K562 (cell line): ENCODE data around the gene TRIM27. TPM values are rescaled to one million over a fixed set of nuclear protein-coding genes. Genes with fewer than 3 reads are reported as not detected.

Experiments
- AFF4 ChIP-seq: sonication (generic); formaldehyde crosslinking; IDR thresholded peaks from 2 replicates; pipeline ENCODE4 v1.8.0; 2023; ENCODE audit warnings: mild to moderate bottlenecking, missing genetic modification reagents
- ARID1B ChIP-seq: fragments of 450-650 bp; IDR thresholded peaks from 2 replicates; pipeline ENCODE4 v1.6.1; 2016; ENCODE audit warnings: antibody characterized with exemption, mild to moderate bottlenecking, inconsistent platforms
- ATF3 ChIP-seq, 2 experiments: fragments of 450-650 bp in 1 of 2; sonication (generic) in 1 of 2; formaldehyde crosslinking in 1 of 2; IDR thresholded peaks in 1 of 2; conservative IDR thresholded peaks in 1 of 2; 2 replicates each; pipeline versions ENCODE4 v1.6.1 to v1.8.1; 2016 to 2023; ENCODE audit warnings: mild to moderate bottlenecking in 2 of 2, moderate library complexity in 2 of 2, inconsistent platforms in 1 of 2, missing genetic modification reagents in 1 of 2
- PTTG1 ChIP-seq: fragments of 450-650 bp; IDR thresholded peaks from 2 replicates; pipeline ENCODE4 v1.6.1; 2016; ENCODE audit warnings: low read depth, mild to moderate bottlenecking, missing genetic modification characterization, missing compliant biosample characterization
- STAG1 ChIP-seq: sonication (generic); formaldehyde crosslinking; IDR thresholded peaks from 2 replicates; pipeline ENCODE4 v1.5.0; 2020; ENCODE audit warnings: missing genetic modification reagents, borderline replicate concordance
- TCF7 ChIP-seq: sonication (generic); IDR thresholded peaks from 2 replicates; pipeline ENCODE4 v1.6.1; 2016; ENCODE audit warnings: antibody characterized with exemption, borderline replicate concordance
- TGIF2 ChIP-seq: sonication (generic); formaldehyde crosslinking; IDR thresholded peaks from 2 replicates; pipeline ENCODE4 v1.8.1; 2022; ENCODE audit warnings: mild to moderate bottlenecking, missing genetic modification reagents, moderate library complexity
- THRB ChIP-seq: fragments of 450-650 bp; formaldehyde crosslinking; conservative IDR thresholded peaks from 2 replicates; pipeline ENCODE4 v1.4.0; 2022; ENCODE audit warnings: mild to moderate bottlenecking, missing genetic modification characterization
- USF1 ChIP-seq: sonication (generic); formaldehyde crosslinking; IDR thresholded peaks from 2 replicates; pipeline ENCODE4 v1.9.0; 2022; ENCODE audit warnings: mild to moderate bottlenecking, missing genetic modification reagents
- ZFP1 ChIP-seq: fragments of 450-650 bp; formaldehyde crosslinking; IDR thresholded peaks from 2 replicates; pipeline ENCODE4 v1.4.0; 2020; ENCODE audit warnings: mild to moderate bottlenecking, mixed read lengths
- ZNF384 ChIP-seq: IDR thresholded peaks from 2 replicates; pipeline ENCODE4 v1.6.1; 2012; ENCODE audit warnings: low read depth, low read length, improper control_type of control experiment
- ZNF639 ChIP-seq, 2 experiments: fragments of 200-800 bp in 1 of 2; sonication (Bioruptor generic) in 1 of 2; sonication (generic) in 1 of 2; formaldehyde crosslinking in 1 of 2; IDR thresholded peaks in 1 of 2; conservative IDR thresholded peaks in 1 of 2; 2 replicates each; pipeline versions ENCODE4 v1.5.0 to v1.6.1; 2016 to 2020; ENCODE audit warnings: missing compliant biosample characterization in 1 of 2, missing genetic modification characterization in 1 of 2, missing genetic modification reagents in 1 of 2
- ZNF740 ChIP-seq, 3 experiments: fragments of 200-800 bp in 1 of 3; sonication (Bioruptor generic) in 1 of 3; sonication (generic) in 1 of 3; formaldehyde crosslinking in 1 of 3; IDR thresholded peaks; 2 replicates each; pipeline versions ENCODE4 v1.6.1 to v1.8.0; 2016 to 2022; ENCODE audit warnings: mild to moderate bottlenecking in 2 of 3, missing compliant biosample characterization in 2 of 3, missing genetic modification characterization in 2 of 3, missing genetic modification reagents in 1 of 3
- polyA plus RNA-seq, 8 experiments: library from polyadenylated mRNA; depleted of rRNA in 4 of 8; stranded (reverse) in 5 of 8; unstranded in 3 of 8; fragments of >200 nt; fragmentation: Nextera tagmentation in 2 of 8; fragmentation: Illumina TruSeq in 1 of 8; extraction: Ambion mirVana in 2 of 8; extraction: Trizol in 1 of 8; gene quantifications; 2 replicates each; pipeline versions ENCODE4 v1.2.1 to v1.2.3, GENCODE V29; 2011 to 2014; ENCODE audit warnings: inconsistent platforms in 1 of 8, missing spikeins in 1 of 8
- total RNA-seq, 7 experiments: library from RNA; depleted of rRNA in 6 of 7; stranded (reverse); fragments of >200 nt in 6 of 7; fragmentation: Illumina TruSeq in 2 of 7; extraction: Trizol in 2 of 7; gene quantifications; 2 replicates each; pipeline versions ENCODE4 v1.2.1 to v1.2.3, GENCODE V29; 2011 to 2021; ENCODE audit warnings: low replicate concordance in 1 of 7

The TRIM27 gene
- total and polyA plus RNA-seq, 9 of the 15 experiments (the other 6 are each of a cell fraction or from before 2014, with no cell fraction given), result 37.7 to 235 (median 122) TPM

GRCh38 chr6:28863604-28864325 lies 60.0 kb downstream of the TRIM27 start (continued):
- 0 out of 2 replicates have a peak, but pooled peaks have one; percentile 63 for TF ChIP-seq TGIF2 (CRISPR knock-in tag)
- peak; percentile 97 for TF ChIP-seq ZNF740 (CRISPR knock-in tag; IDR thresholded peaks at IDR 0.05)
- TF ChIP-seq ZNF740 (tag; IDR thresholded peaks at IDR 0.05), result peak in 1 of 2 experiments; percentile 98; a peak in 2 of 4 replicates
- TF ChIP-seq STAG1 (CRISPR knock-in tag), result no peak
- TF ChIP-seq TCF7, result peak; percentile 24
- TF ChIP-seq ZNF639 (CRISPR knock-in tag; conservative IDR thresholded peaks at IDR 0.05 in 1 of 2, IDR thresholded peaks at IDR 0.05 in 1 of 2), result peak in 1 of 2 experiments; percentile 81; a peak in 2 of 4 replicates
- peak; percentile 26; the same call in 1 of the 2 replicates for TF ChIP-seq ARID1B
- peak; percentile 60; the same call in 1 of the 2 replicates for TF ChIP-seq ZNF384
- no peak for TF ChIP-seq ATF3 (IDR thresholded peaks at IDR 0.05)
- TF ChIP-seq ATF3 (CRISPR knock-in tag; conservative IDR thresholded peaks at IDR 0.05), result peak; percentile 91
- TF ChIP-seq ZFP1 (CRISPR knock-in tag), result no peak
- TF ChIP-seq PTTG1 (tag), result no peak
- peak; percentile 45 for TF ChIP-seq USF1 (CRISPR knock-in tag)
- TF ChIP-seq AFF4 (CRISPR knock-in tag), result no peak; the same call in 1 of the 2 replicates
- no peak for TF ChIP-seq THRB (CRISPR knock-in tag)
